A673 (cell line): ENCODE measurements around the gene CABLES1. TPM values are rescaled to one million over a fixed set of nuclear protein-coding genes. Genes with fewer than 3 reads are reported as not detected.

ENCODE experiments used
- BruUV-seq: library from RNA; stranded (reverse); fragments of 400-500 nt; replicated peaks from 2 replicates; lab custom pipeline; 2021; lab: Mats Ljungman, UMichigan
- CTCF ChIA-PET: fragments of 300-600 bp; sonication (Branson Sonifier 250); formaldehyde crosslinking; loops from one replicate; lab custom pipeline; 2022; ENCODE audit warnings: antibody characterized with exemption; lab: Charles Lee
- POLR2A ChIA-PET: fragments of 300-600 bp; sonication (Branson Sonifier 250); formaldehyde crosslinking; loops from one replicate; lab custom pipeline; 2022; ENCODE audit warnings: antibody characterized with exemption; ENCODE audit not compliant: low non-redundant PET; lab: Charles Lee
- DNase-seq: peaks from one replicate; pipeline ENCODE4 v3.0.0-alpha.2; 2015; ENCODE audit warnings: low spot score
- H3K27ac ChIP-seq: fragments of 200-600 bp; sonication (generic); 2 replicates; pipeline ENCODE4 v1.5.1; 2016; ENCODE audit warnings: mixed run types, low read depth, mild to moderate bottlenecking, mixed read lengths, antibody characterized with exemption, low read length; ENCODE audit not compliant: poor library complexity, severe bottlenecking
- H3K27me3 ChIP-seq: fragments of 200-600 bp; sonication (generic); replicated peaks from 2 replicates; pipeline ENCODE4 v1.6.1; 2017; ENCODE audit warnings: mixed run types, low read depth, mild to moderate bottlenecking, mixed read lengths, antibody characterized with exemption, low read length; ENCODE audit not compliant: insufficient read depth, poor library complexity
- H3K36me3 ChIP-seq: fragments of 200-600 bp; sonication (generic); 2 replicates; pipeline ENCODE4 v1.6.1; 2016; ENCODE audit warnings: mixed run types, mild to moderate bottlenecking, mixed read lengths, antibody characterized with exemption, low read length; ENCODE audit not compliant: insufficient read depth, poor library complexity, severe bottlenecking
- H3K4me1 ChIP-seq: fragments of 200-600 bp; sonication (generic); 2 replicates; pipeline ENCODE4 v1.6.1; 2017; ENCODE audit warnings: mixed run types, mild to moderate bottlenecking, mixed read lengths, antibody characterized with exemption, low read length; ENCODE audit not compliant: insufficient read depth, poor library complexity, severe bottlenecking
- H3K4me3 ChIP-seq: fragments of 200-600 bp; sonication (generic); 2 replicates; pipeline ENCODE4 v1.5.1; 2016; ENCODE audit warnings: low read depth, mixed run types, mild to moderate bottlenecking, mixed read lengths, low read length; ENCODE audit not compliant: poor library complexity, severe bottlenecking
- H3K9me3 ChIP-seq: fragments of 200-600 bp; sonication (generic); 2 replicates; pipeline ENCODE4 v1.6.1; 2016; ENCODE audit warnings: mixed run types, low read depth, mild to moderate bottlenecking, mixed read lengths, antibody characterized with exemption, low read length; ENCODE audit not compliant: poor library complexity, severe bottlenecking
- EZH2 ChIP-seq: fragments of 200-600 bp; sonication (generic); IDR thresholded peaks from 2 replicates; pipeline ENCODE4 v1.6.1; 2017; ENCODE audit warnings: borderline replicate concordance, low read depth, mild to moderate bottlenecking, mixed read lengths, antibody characterized with exemption, low read length; ENCODE audit not compliant: poor library complexity, severe bottlenecking
- intact Hi-C: fragments of 100-400 bp; cut with micrococcal nuclease; formaldehyde crosslinking; loops from one replicate; pipeline ENCODE4 v1.10.0; 2022; ENCODE audit not compliant: unreplicated experiment
- total RNA-seq: library from RNA; stranded (reverse); gene quantifications from 2 replicates; pipeline ENCODE4 v1.2.3, GENCODE V29; 2021
- TF ChIP-seq, protein P1 (sequence below): fragments of 300-800, 200-600 bp; sonication (generic); conservative IDR thresholded peaks from 2 replicates; pipeline ENCODE4 v1.5.1; 2017; ENCODE audit warnings: low read depth, mild to moderate bottlenecking, antibody characterized with exemption, low read length, moderate library complexity, mixed read lengths

The CABLES1 gene
- total RNA-seq, 1 experiment from 2014 or later = 7.2 TPM

DNA sequence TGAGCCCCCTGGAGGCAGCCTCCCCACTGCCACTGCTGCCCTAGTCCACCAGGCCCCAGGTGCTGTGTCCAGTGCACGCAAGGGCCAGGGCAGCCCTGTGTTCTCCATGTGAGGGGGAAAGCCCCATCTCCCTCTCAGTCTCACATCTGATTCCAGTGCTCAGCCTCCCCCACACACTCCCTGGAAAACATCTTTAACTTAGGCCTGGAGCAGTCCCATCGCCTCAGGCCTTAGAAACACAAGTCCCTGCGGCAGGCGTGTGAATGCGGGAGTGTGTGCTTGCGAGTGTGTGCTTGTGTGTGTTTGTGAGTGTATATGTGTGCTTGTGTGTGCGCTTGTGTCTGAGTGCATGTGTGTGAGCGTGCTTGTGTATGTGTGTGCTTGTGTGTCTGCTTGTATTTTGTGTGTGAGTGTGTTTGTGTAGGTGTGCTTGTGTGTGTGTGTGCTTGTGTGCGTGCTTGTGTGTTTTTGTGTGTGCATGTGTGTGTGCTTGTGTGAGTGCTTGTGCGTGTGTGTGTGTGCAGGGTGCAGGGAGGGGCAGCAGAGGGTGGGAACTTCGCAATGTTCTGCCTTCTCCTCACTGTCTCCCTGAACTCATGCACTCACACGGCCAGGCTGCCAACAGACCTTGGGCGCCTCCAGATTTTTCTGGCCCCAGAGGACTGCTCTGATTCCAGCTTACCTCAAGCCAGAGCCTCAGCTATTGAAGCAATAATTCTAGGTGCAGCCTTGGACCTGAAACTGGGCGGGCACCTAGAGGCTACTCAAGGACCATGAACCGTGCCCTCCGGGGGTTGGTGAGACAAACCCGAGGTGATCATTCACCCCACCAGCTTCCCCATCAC lies 139.6 kb downstream of the CABLES1 start:
- intact Hi-C loops = no loop called here
- no peak for TF ChIP-seq EZH2
- TF ChIP-seq, protein P1, sequence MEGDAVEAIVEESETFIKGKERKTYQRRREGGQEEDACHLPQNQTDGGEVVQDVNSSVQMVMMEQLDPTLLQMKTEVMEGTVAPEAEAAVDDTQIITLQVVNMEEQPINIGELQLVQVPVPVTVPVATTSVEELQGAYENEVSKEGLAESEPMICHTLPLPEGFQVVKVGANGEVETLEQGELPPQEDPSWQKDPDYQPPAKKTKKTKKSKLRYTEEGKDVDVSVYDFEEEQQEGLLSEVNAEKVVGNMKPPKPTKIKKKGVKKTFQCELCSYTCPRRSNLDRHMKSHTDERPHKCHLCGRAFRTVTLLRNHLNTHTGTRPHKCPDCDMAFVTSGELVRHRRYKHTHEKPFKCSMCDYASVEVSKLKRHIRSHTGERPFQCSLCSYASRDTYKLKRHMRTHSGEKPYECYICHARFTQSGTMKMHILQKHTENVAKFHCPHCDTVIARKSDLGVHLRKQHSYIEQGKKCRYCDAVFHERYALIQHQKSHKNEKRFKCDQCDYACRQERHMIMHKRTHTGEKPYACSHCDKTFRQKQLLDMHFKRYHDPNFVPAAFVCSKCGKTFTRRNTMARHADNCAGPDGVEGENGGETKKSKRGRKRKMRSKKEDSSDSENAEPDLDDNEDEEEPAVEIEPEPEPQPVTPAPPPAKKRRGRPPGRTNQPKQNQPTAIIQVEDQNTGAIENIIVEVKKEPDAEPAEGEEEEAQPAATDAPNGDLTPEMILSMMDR = no peak
- POLR2A ChIA-PET = no interaction called here
- no peaks in the 10 kb centered on the region for H3K27me3 ChIP-seq
- no peak overlapping the region for H3K4me3 ChIP-seq
- no peaks in the 10 kb centered on the region for H3K9me3 ChIP-seq
- CTCF ChIA-PET = no interaction called here
- H3K27ac ChIP-seq = no peak overlapping the region
- no TSS peak for BruUV-seq
- no peaks in the 10 kb centered on the region for H3K4me1 ChIP-seq
- DNase-seq = no peak
- H3K36me3 ChIP-seq = no peaks in the 10 kb centered on the region

DNA sequence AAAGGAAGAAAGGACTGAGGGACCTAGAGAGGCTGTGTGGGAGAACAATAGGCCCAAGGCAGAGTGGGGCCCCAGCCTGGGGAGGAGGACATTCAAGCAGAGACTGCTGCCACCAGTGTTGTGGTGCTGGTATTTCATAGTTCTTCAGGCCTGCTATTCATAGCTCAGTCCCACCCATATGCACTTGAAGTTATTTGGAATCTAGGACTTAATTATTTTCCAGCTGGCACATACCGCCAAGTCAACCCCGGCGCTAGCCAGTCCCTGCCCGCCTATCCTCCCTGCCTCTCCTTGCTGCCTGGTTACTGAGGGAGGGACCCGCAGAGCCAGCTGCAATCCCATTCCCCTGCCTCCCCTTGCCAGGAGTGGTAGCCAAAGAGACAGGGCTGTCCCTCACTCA lies 141.2 kb downstream of the CABLES1 start:
- Histone ChIP-seq H3K4me1 (no peaks in the 10 kb centered on the region), H3K36me3 (no peaks in the 10 kb centered on the region), H3K9me3 (no peaks in the 10 kb centered on the region), H3K4me3 (no peak overlapping the region), H3K27ac (no peak overlapping the region), H3K27me3 (no peaks in the 10 kb centered on the region)
- TF ChIP-seq EZH2 = no peak
- TF ChIP-seq, protein P1 = no peak
- CTCF ChIA-PET = no interaction called here
- POLR2A ChIA-PET = no interaction called here
- intact Hi-C loops = no loop called here
- DNase-seq = no peak
- no TSS peak for BruUV-seq

DNA sequence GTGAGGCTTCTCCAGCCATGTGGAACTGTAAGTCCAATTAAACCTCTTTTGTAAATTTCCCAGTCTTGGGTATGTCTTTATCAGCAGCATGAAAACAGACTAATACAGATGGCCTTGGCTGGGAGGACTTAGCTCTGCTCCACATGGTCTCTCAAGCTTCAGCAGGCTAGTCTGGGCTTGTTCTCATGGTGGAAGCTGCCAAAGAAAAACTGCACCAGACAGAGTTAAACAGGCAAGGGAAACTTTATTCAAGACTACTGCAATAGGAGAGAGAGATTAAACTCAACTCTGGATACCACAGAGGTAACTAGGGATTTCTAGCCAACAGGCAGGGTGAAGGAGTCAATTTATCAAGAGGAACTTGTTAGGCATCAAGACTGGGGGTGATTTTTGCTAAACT lies 142.1 kb downstream of the CABLES1 start:
- BruUV-seq = no TSS peak
- TF ChIP-seq, protein P1 = no peak
- TF ChIP-seq EZH2 = no peak
- H3K4me1 ChIP-seq = no peaks in the 10 kb centered on the region

More for the DNA sequence above, 142.1 kb downstream of the CABLES1 start:
- ChIA-PET POLR2A (no interaction called here), CTCF (no interaction called here)
- DNase-seq = no peak
- no peak overlapping the region for H3K27ac ChIP-seq
- H3K27me3 ChIP-seq = no peaks in the 10 kb centered on the region
- intact Hi-C loops = no loop called here
- no peak overlapping the region for H3K4me3 ChIP-seq
- H3K36me3 ChIP-seq = no peaks in the 10 kb centered on the region
- H3K9me3 ChIP-seq = no peaks in the 10 kb centered on the region
